ENCODE data around the gene THG1L. TPM values are rescaled to one million over a fixed set of nuclear protein-coding genes. Genes with fewer than 3 reads are reported as not detected.

Gene THG1L
- total RNA-seq, 1 donor from 2014 or later, result 25.6 TPM

DNA sequence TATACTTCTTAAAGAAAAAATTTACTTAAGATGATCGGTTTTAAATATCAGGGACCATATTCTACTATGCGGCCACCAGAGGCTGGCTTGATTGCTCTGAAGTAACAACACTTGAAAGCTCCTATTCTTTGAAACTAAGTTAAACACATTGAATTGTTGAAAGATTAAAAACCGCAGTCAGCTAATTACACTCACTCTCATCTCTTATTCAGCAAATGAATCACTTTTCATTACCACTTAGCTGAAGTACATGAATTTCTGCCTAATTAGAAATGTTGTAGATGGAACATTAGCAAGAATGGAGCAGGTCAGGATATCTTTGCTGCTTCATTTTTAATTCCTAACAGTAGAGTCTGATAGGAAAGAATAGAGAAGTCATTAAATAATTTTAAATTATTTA is 54.6 kb downstream of the THG1L start:
- Mint-ChIP-seq H3K4me3 (no peak overlapping the region), H3K4me1 (no peaks in the 10 kb centered on the region), H3K9me3 (no peaks in the 10 kb centered on the region), H3K27ac (no peak overlapping the region), H3K36me3 (ENCODE audit: low read depth) (peaks cover 54% of the 10 kb centered on the region), H3K27me3 (no peaks in the 10 kb centered on the region)
- ChIA-PET POLR2A (no interaction called here), CTCF (no interaction called here)
- DNase-seq (no peak), ATAC-seq (ENCODE audit: low read depth) (no peak)
- no peak for TF ChIP-seq CTCF (IDR thresholded peaks at IDR 0.05)
- intact Hi-C loops (cut with micrococcal nuclease), result no loop called here

Other genes with a start within 250 kb of the THG1L start
- gene ADAM19, start 155.6 kb upstream of the THG1L start, total RNA-seq, result 115 and 136 TPM in 2 replicates
- 0.37 and 0.47 TPM in 2 replicates for gene SOX30, start 79.0 kb upstream of the THG1L start, total RNA-seq
- gene C5orf52, start 59.9 kb upstream of the THG1L start, total RNA-seq, result not detected in 2 replicates
- gene LSM11, start 12.3 kb downstream of the THG1L start, total RNA-seq, result 4.6 and 5.0 TPM in 2 replicates
- gene CLINT1, start 127.7 kb downstream of the THG1L start, total RNA-seq, result 92.4 and 105 TPM in 2 replicates

Data from activated B cell treated with CpG ODN at 0.5 μM for 24 hours (primary cell).